Activated CD4-positive, alpha-beta memory T cell treated with anti-CD3 and anti-CD28 coated beads for 36 hours (primary cell): ENCODE results near the gene PDE6A. TPM values are rescaled to one million over a fixed set of nuclear protein-coding genes. Genes with fewer than 3 reads are reported as not detected.

Source experiments
- CTCF ChIA-PET: fragments of 350-600 bp; sonication (Branson Sonifier 250); formaldehyde crosslinking; loops from one replicate; lab custom pipeline; 2021; ENCODE audit warnings: antibody characterized with exemption, inconsistent platforms; lab: Charles Lee
- POLR2A ChIA-PET: fragments of 350-600 bp; sonication (Branson Sonifier 250); formaldehyde crosslinking; loops from one replicate; lab custom pipeline; 2021; ENCODE audit warnings: antibody characterized with exemption; lab: Charles Lee
- DNase-seq: peaks from one replicate; pipeline ENCODE4 v3.0.0-alpha.2; 2020
- H3K27ac Mint-ChIP-seq: one replicate; pipeline ENCODE4 v1.8.0; 2021; ENCODE audit warnings: mixed read lengths
- H3K27me3 Mint-ChIP-seq: one replicate; pipeline ENCODE4 v1.8.0; 2021; ENCODE audit warnings: mixed read lengths
- H3K36me3 Mint-ChIP-seq: one replicate; pipeline ENCODE4 v1.8.0; 2021; ENCODE audit warnings: mixed read lengths
- H3K4me1 Mint-ChIP-seq: one replicate; pipeline ENCODE4 v1.8.0; 2021; ENCODE audit warnings: low read depth, mixed read lengths
- H3K4me3 Mint-ChIP-seq: one replicate; pipeline ENCODE4 v1.8.0; 2021; ENCODE audit warnings: mild to moderate bottlenecking, mixed read lengths
- H3K9me3 Mint-ChIP-seq: one replicate; pipeline ENCODE4 v1.8.0; 2021; ENCODE audit warnings: mixed read lengths
- intact Hi-C: fragments of 100-400 bp; cut with micrococcal nuclease; formaldehyde crosslinking; loops from one replicate; pipeline ENCODE4 v1.15.1; 2023
- total RNA-seq, 2 experiments: library from RNA; stranded (reverse); gene quantifications; one replicate each; pipeline ENCODE4 v1.2.3, GENCODE V29; 2021

PDE6A gene
- total RNA-seq, 2 experiments from 2014 or later: not detected

DNA sequence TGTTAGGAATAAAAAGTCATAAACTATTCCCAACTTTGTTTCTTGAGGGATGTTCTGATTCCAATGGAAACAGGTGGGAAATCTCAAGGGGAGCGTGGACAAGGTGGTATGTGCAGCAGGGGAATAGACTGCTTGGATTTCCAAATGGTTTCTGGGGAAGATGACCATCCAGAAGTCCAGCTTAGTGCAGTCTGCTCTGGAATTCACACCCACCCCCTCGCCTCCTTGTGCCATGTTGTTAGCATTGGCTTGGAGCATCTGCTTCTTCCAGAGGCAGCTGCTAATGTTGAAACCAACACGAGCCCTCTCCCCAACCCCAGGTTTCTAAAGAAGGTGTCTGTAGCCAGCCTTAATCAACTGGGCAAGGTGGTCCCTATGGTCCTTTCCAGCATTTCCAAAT lies 90.9 kb downstream of the PDE6A start:
- no peak for DNase-seq
- no peak overlapping the region for H3K4me3 Mint-ChIP-seq
- H3K27me3 Mint-ChIP-seq: no peaks in the 10 kb centered on the region
- no peaks in the 10 kb centered on the region for H3K4me1 Mint-ChIP-seq
- intact Hi-C loops: no loop called here
- H3K27ac Mint-ChIP-seq: no peak overlapping the region
- CTCF ChIA-PET: interaction anchor here (0.7 to 5.9 kb wide), 33 partner anchors 8 to 302 kb away, joined by 3 to 76 read pairs (median 6); partner anchors contain the start of genes CSNK1A1 and PDGFRB
- POLR2A ChIA-PET: no interaction called here
- no peaks in the 10 kb centered on the region for H3K9me3 Mint-ChIP-seq
- H3K36me3 Mint-ChIP-seq: no peaks in the 10 kb centered on the region

DNA sequence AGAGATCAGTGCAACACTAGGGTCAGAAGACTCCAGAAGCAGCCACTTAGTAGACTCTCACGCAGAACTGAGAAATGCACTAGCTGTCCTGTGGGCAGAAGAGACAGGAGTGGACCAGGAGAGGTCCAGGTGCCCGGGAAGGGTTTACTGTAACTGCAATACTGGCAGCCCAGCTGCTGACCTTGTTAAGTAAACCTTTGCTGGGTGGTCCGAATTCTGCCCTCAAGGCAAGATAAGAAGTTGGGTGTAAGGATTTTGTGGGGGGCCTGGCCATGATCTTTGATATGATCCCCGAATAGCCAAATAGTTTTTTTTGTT lies 91.3 kb downstream of the PDE6A start:
- Mint-ChIP-seq H3K27me3 (no peaks in the 10 kb centered on the region), H3K4me3 (no peak overlapping the region), H3K4me1 (no peaks in the 10 kb centered on the region), H3K9me3 (no peaks in the 10 kb centered on the region), H3K27ac (no peak overlapping the region), H3K36me3 (peaks cover 4% of the 10 kb centered on the region)
- intact Hi-C loops: no loop called here
- POLR2A ChIA-PET: no interaction called here
- DNase-seq: no peak
- CTCF ChIA-PET: interaction anchor here (0.7 to 5.9 kb wide), 39 partner anchors 8 to 303 kb away, joined by 3 to 76 read pairs (median 5); partner anchors contain the start of genes CSNK1A1 and PDGFRB

GRCh38 chr5:149852641-149853330 lies 91.8 kb downstream of the PDE6A start:
- POLR2A ChIA-PET: interaction anchor here (0.7 kb wide), 1 partner anchor 480 kb away, joined by 4 read pairs; no protein-coding TSS in a partner anchor
- no peaks in the 10 kb centered on the region for H3K9me3 Mint-ChIP-seq
- intact Hi-C loops: no loop called here
- no peak overlapping the region for H3K4me3 Mint-ChIP-seq
- H3K36me3 Mint-ChIP-seq: peaks cover 6% of the 10 kb centered on the region
- DNase-seq: peak; percentile 61
- H3K4me1 Mint-ChIP-seq: no peaks in the 10 kb centered on the region
- H3K27ac Mint-ChIP-seq: no peak overlapping the region
- no peaks in the 10 kb centered on the region for H3K27me3 Mint-ChIP-seq
- CTCF ChIA-PET: interaction anchor here (0.5 to 5.9 kb wide), 50 partner anchors 8 to 356 kb away, joined by 3 to 76 read pairs (median 4); partner anchors contain the start of genes CSNK1A1 and PDGFRB

GRCh38 chr5:149851211-149851610 lies 93.4 kb downstream of the PDE6A start:
- Mint-ChIP-seq H3K9me3 (no peaks in the 10 kb centered on the region), H3K4me1 (no peaks in the 10 kb centered on the region), H3K27me3 (no peaks in the 10 kb centered on the region), H3K36me3 (peaks cover 15% of the 10 kb centered on the region), H3K4me3 (no peak overlapping the region), H3K27ac (no peak overlapping the region)
- ChIA-PET POLR2A (no interaction called here), CTCF (interaction anchor here (0.7 to 5.9 kb wide), 11 partner anchors 9 to 215 kb away, joined by 3 to 76 read pairs (median 4); no protein-coding TSS in a partner anchor)
- DNase-seq: no peak
- intact Hi-C loops: no loop called here

DNA sequence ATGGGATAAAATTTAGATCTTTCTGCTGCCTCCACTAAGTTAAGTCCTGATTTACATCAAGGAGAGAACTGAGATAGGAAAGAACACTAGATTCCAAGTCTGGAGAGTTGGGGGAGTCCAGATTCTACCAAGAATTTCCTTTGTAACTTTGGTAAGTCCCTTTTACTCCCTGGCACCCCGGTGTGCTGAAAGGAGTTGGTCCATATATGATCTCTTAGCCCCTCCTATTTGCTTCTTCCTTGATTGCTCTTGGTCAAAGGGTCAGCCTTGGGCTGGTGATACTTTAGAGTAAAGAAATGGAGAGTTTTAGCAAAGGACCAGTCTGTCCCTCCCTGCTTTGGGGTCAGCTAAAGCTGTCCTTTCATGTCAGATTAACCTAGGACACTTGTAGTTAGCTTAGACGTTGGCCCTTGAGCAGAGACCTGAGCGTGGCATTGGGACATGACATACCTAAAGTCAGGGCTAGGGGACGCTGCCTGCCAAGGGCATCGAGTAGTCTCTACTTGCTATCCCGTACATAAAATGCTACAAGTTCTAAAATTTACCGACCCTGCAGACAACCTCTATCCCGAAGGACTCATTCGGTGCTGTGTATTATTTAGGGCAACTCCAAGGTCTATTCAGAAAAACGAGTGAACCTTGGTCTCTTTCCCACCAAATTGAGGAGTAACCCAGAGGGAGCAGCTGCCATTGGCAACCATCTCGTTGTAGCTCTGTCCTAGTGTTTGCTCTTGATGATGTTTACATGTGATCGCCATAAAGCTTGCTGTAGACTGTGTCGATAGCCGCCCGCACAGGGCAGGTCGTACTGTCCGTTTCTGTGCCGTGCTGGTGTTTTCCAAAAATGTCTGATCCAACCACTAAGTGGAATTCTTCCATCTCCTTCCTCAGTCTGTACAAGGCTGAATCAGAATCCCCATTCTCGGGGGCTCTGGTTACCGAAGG lies 94.4 kb downstream of the PDE6A start:
- POLR2A ChIA-PET: no interaction called here

DNA sequence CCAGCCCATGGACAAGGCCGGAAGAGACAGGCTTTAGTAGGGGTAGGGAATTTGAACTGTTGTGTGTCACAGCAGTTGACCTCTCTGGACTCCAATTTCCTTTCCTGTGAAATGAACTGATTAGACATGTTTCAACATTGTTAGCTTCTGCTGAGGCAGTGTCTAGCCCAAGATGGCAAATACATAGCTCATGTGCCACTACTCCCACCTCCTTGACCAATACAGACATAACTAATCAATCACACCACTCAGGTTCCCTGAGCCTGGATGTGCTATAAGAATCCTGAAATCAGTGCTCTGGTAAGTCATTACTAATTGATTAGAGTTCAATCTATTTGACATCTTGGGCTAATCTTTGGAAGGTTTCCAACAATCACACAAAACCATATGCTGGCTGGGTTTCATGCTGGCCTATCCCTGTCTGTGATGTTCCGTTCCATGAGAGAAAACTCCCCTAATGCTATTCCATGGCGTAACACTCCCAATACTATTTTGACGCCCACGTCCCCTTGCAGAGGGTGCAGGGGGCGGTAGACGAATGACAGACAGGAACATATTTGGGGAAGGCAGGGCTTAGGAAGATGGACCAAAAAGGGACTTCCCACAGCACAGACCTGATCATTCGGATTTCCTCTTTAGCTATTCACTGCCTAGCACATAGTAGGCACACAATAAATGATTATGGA lies 95.2 kb downstream of the PDE6A start:
- intact Hi-C loops: no loop called here
- Mint-ChIP-seq H3K27ac (no peak overlapping the region), H3K4me3 (no peak overlapping the region), H3K27me3 (no peaks in the 10 kb centered on the region), H3K36me3 (peaks cover 21% of the 10 kb centered on the region), H3K4me1 (no peaks in the 10 kb centered on the region), H3K9me3 (no peaks in the 10 kb centered on the region)
- no peak for DNase-seq
- POLR2A ChIA-PET: no interaction called here
- CTCF ChIA-PET: interaction anchor here (1.1 to 2.4 kb wide), 6 partner anchors 11 to 182 kb away, joined by 3 to 13 read pairs (median 4); no protein-coding TSS in a partner anchor

More for the DNA sequence above, 94.4 kb downstream of the PDE6A start:
- no peak for DNase-seq
- Mint-ChIP-seq H3K9me3 (no peaks in the 10 kb centered on the region), H3K27me3 (no peaks in the 10 kb centered on the region), H3K36me3 (peaks cover 19% of the 10 kb centered on the region), H3K4me1 (no peaks in the 10 kb centered on the region), H3K27ac (no peak overlapping the region), H3K4me3 (no peak overlapping the region)
- intact Hi-C loops: no loop called here
- CTCF ChIA-PET: interaction anchor here (0.7 to 5.9 kb wide), 10 partner anchors 10 to 183 kb away, joined by 3 to 76 read pairs (median 3); no protein-coding TSS in a partner anchor

GRCh38 chr5:149847611-149848010 lies 97.0 kb downstream of the PDE6A start:
- ChIA-PET POLR2A (interaction anchor here (0.5 kb wide), 1 partner anchor 9 kb away, joined by 3 read pairs; no protein-coding TSS in a partner anchor), CTCF (interaction anchor here (0.6 to 2.4 kb wide), 2 partner anchors 14 to 206 kb away, joined by 4 to 13 read pairs; no protein-coding TSS in a partner anchor)
- Mint-ChIP-seq H3K4me1 (no peaks in the 10 kb centered on the region), H3K36me3 (peaks cover 28% of the 10 kb centered on the region), H3K27ac (no peak overlapping the region), H3K9me3 (no peaks in the 10 kb centered on the region), H3K4me3 (no peak overlapping the region), H3K27me3 (no peaks in the 10 kb centered on the region)
- DNase-seq: no peak
- intact Hi-C loops: no loop called here

GRCh38 chr5:149846021-149846420 lies 98.6 kb downstream of the PDE6A start:
- POLR2A ChIA-PET: no interaction called here
- no peak overlapping the region for H3K4me3 Mint-ChIP-seq
- intact Hi-C loops: no loop called here
- no peak for DNase-seq
- no peaks in the 10 kb centered on the region for H3K4me1 Mint-ChIP-seq
- no peaks in the 10 kb centered on the region for H3K27me3 Mint-ChIP-seq
- no peak overlapping the region for H3K27ac Mint-ChIP-seq
- CTCF ChIA-PET: interaction anchor here (2.3 kb wide), 1 partner anchor 12 kb away, joined by 13 read pairs; no protein-coding TSS in a partner anchor
- peaks cover 32% of the 10 kb centered on the region for H3K36me3 Mint-ChIP-seq
- no peaks in the 10 kb centered on the region for H3K9me3 Mint-ChIP-seq

GRCh38 chr5:149845601-149846000 lies 99.0 kb downstream of the PDE6A start:
- peaks cover 32% of the 10 kb centered on the region for H3K36me3 Mint-ChIP-seq
- POLR2A ChIA-PET: no interaction called here
- no peaks in the 10 kb centered on the region for H3K4me1 Mint-ChIP-seq
- no peak overlapping the region for H3K4me3 Mint-ChIP-seq
- no peak overlapping the region for H3K27ac Mint-ChIP-seq
- no peak for DNase-seq
- H3K9me3 Mint-ChIP-seq: no peaks in the 10 kb centered on the region
- H3K27me3 Mint-ChIP-seq: no peaks in the 10 kb centered on the region
- CTCF ChIA-PET: interaction anchor here (0.8 to 2.3 kb wide), 2 partner anchors 8 to 11 kb away, joined by 3 to 13 read pairs; no protein-coding TSS in a partner anchor
- intact Hi-C loops: no loop called here

GRCh38 chr5:149841851-149842793 lies 102.5 kb downstream of the PDE6A start:
- no peak for DNase-seq
- CTCF ChIA-PET: interaction anchor here (1.6 to 1.8 kb wide), 2 partner anchors 8 to 148 kb away, joined by 4 to 7 read pairs; no protein-coding TSS in a partner anchor
- no peak overlapping the region for H3K4me3 Mint-ChIP-seq

More at GRCh38 chr5:149841851-149842793, 102.5 kb downstream of the PDE6A start:
- Mint-ChIP-seq H3K9me3 (no peaks in the 10 kb centered on the region), H3K36me3 (peaks cover 21% of the 10 kb centered on the region), H3K27me3 (no peaks in the 10 kb centered on the region), H3K4me1 (no peaks in the 10 kb centered on the region), H3K27ac (no peak overlapping the region)
- POLR2A ChIA-PET: no interaction called here
- intact Hi-C loops: no loop called here
